Common myeloid progenitor, CD34-positive (primary cell): Measurements from ENCODE around the gene RPL23.

Experiments used
- CTCF ChIA-PET: fragments of 350-600 bp; sonication (Branson Sonifier 250); formaldehyde crosslinking; loops from one replicate; lab custom pipeline; 2021; ENCODE audit warnings: antibody characterized with exemption; lab: Charles Lee
- POLR2A ChIA-PET: fragments of 350-600 bp; sonication (Branson Sonifier 250); formaldehyde crosslinking; loops from one replicate; lab custom pipeline; 2021; ENCODE audit warnings: antibody characterized with exemption; lab: Charles Lee
- DNase-seq, 3 donors: peaks; one replicate each; pipeline versions ENCODE4 v3.0.0 to v3.0.0-alpha.2; 2013
- H3K27ac ChIP-seq, 2 experiments: 1 replicate in 1 of 2; 2 replicates in 1 of 2; pipeline ENCODE4 v1.7.0; 2013; ENCODE audit warnings: inconsistent platforms in 2 of 2, low read length in 2 of 2, mild to moderate bottlenecking in 2 of 2, low read depth in 1 of 2, moderate library complexity in 1 of 2; ENCODE audit not compliant: severe bottlenecking in 2 of 2, insufficient read depth in 1 of 2, poor library complexity in 1 of 2
- H3K27me3 ChIP-seq, 5 experiments: replicated peaks in 2 of 5; 1 replicate in 3 of 5; 2 replicates in 2 of 5; pipeline versions ENCODE4 v1.6.1 to v1.7.0; 2013; ENCODE audit warnings: low read length in 4 of 5, mild to moderate bottlenecking in 2 of 5, moderate library complexity in 2 of 5, inconsistent platforms in 1 of 5; ENCODE audit not compliant: insufficient read depth in 5 of 5, control insufficient read depth in 4 of 5
- H3K36me3 ChIP-seq, 4 experiments: 1 replicate in 2 of 4; 2 replicates in 2 of 4; pipeline versions ENCODE4 v1.6.1 to v1.7.0; 2013; ENCODE audit warnings: low read length in 3 of 4, control low read depth in 1 of 4, mild to moderate bottlenecking in 1 of 4; ENCODE audit not compliant: control insufficient read depth in 4 of 4, insufficient read depth in 4 of 4
- H3K4me1 ChIP-seq, 4 experiments: 1 replicate in 3 of 4; 2 replicates in 1 of 4; pipeline versions ENCODE4 v1.6.1 to v1.7.1; 2013; ENCODE audit warnings: low read length in 3 of 4, mild to moderate bottlenecking in 3 of 4, control low read depth in 1 of 4, inconsistent platforms in 1 of 4, moderate library complexity in 1 of 4; ENCODE audit not compliant: control insufficient read depth in 4 of 4, insufficient read depth in 4 of 4; ENCODE audit errors: control extremely low read depth in 1 of 4
- H3K4me3 ChIP-seq, 7 experiments: 1 replicate in 4 of 7; 2 replicates in 3 of 7; pipeline versions ENCODE4 v1.5.1 to v1.7.0; 2013; ENCODE audit warnings: mild to moderate bottlenecking in 7 of 7, low read length in 6 of 7, moderate library complexity in 6 of 7, inconsistent platforms in 2 of 7, low read depth in 2 of 7, control low read depth in 1 of 7; ENCODE audit not compliant: insufficient read depth in 4 of 7, control insufficient read depth in 1 of 7; ENCODE audit errors: extremely low read depth in 1 of 7
- H3K9me3 ChIP-seq, 5 experiments: 1 replicate in 4 of 5; 2 replicates in 1 of 5; pipeline versions ENCODE4 v1.6.1 to v1.7.1; 2013; ENCODE audit warnings: low read length in 4 of 5, mild to moderate bottlenecking in 2 of 5, inconsistent platforms in 1 of 5, low read depth in 1 of 5, moderate library complexity in 1 of 5; ENCODE audit not compliant: control insufficient read depth in 4 of 5, insufficient read depth in 2 of 5; ENCODE audit errors: control extremely low read depth in 1 of 5
- WGBS: methylation state at CpG from one replicate; pipeline ENCODE4 v1.1.5; 2013; ENCODE audit not compliant: insufficient coverage; 5-methylcytosine and 5-hydroxymethylcytosine counted together

The RPL23 gene

GRCh38 chr17:38879878-38880665, 26.6 kb upstream of the RPL23 start:
- 62% methylated on average over 4 of the region's 6 CpGs for WGBS
- Histone ChIP-seq H3K27me3 (no peaks in the 10 kb centered on the region), H3K36me3 (peaks cover 0 to 53% (median 25%) of the 10 kb centered on the region in 4 experiments), H3K27ac (no peak overlapping the region), H3K4me1 (peaks cover 5 to 85% (median 54%) of the 10 kb centered on the region in 4 experiments), H3K9me3 (no peaks in the 10 kb centered on the region), H3K4me3 (no peak overlapping the region)
- ChIA-PET POLR2A (interaction anchor here (0.5 kb wide), 1 partner anchor 9 kb away, joined by 3 read pairs; no protein-coding TSS in a partner anchor), CTCF (interaction anchor here (1.2 to 3.4 kb wide), 2 partner anchors 8 to 18 kb away, joined by 3 to 14 read pairs; no protein-coding TSS in a partner anchor)
- peak in 2 of 3 donors; percentile 11 to 28 for DNase-seq

- H3K9me3 ChIP-seq, result no peaks in the 10 kb centered on the region
- CTCF ChIA-PET, result interaction anchor here (1.4 kb wide), 1 partner anchor 38 kb away, joined by 4 read pairs; no protein-coding TSS in a partner anchor
- no peaks in the 10 kb centered on the region for H3K27me3 ChIP-seq
- peak in 2 of 3 donors; percentile 62 to 66 for DNase-seq
- POLR2A ChIA-PET, result interaction anchor here (0.5 to 0.7 kb wide), 2 partner anchors 30 to 1455 kb away, joined by 3 read pairs; no protein-coding TSS in a partner anchor
- 57% methylated on average over 5 of the region's 7 CpGs for WGBS
- no peak overlapping the region for H3K4me3 ChIP-seq
- H3K36me3 ChIP-seq, result peaks cover 0 to 44% (median 25%) of the 10 kb centered on the region in 4 experiments
- H3K4me1 ChIP-seq, result peaks cover 3 to 87% (median 56%) of the 10 kb centered on the region in 4 experiments
- peak overlapping the region in 1 of 2 experiments; percentile 50 for H3K27ac ChIP-seq
These were observed 23.8 kb upstream of the RPL23 start for GRCh38 chr17:38877130-38877851.

- CTCF ChIA-PET, result interaction anchor here (1.3 kb wide), 1 partner anchor 26 kb away, joined by 3 read pairs; no protein-coding TSS in a partner anchor
- 97% methylated on average over 4 of the region's 5 CpGs for WGBS
- Histone ChIP-seq H3K27ac (no peak overlapping the region), H3K4me1 (peaks cover 4 to 88% (median 60%) of the 10 kb centered on the region in 4 experiments), H3K4me3 (no peak overlapping the region), H3K9me3 (no peaks in the 10 kb centered on the region), H3K27me3 (no peaks in the 10 kb centered on the region), H3K36me3 (peaks cover 0 to 39% (median 19%) of the 10 kb centered on the region in 4 experiments)
- POLR2A ChIA-PET, result interaction anchor here (0.7 kb wide), 1 partner anchor 13 kb away, joined by 3 read pairs; no protein-coding TSS in a partner anchor
- DNase-seq, result no peak
These were observed 22.1 kb upstream of the RPL23 start for GRCh38 chr17:38875477-38876075.

- ChIA-PET POLR2A (interaction anchor here (0.7 kb wide), 1 partner anchor 14 kb away, joined by 3 read pairs; no protein-coding TSS in a partner anchor), CTCF (no interaction called here)
- H3K36me3 ChIP-seq, result peaks cover 0 to 33% (median 15%) of the 10 kb centered on the region in 4 experiments
- no peaks in the 10 kb centered on the region for H3K27me3 ChIP-seq
- WGBS, result 92% methylated on average over 5 of the region's 10 CpGs
- no peak overlapping the region for H3K27ac ChIP-seq
- H3K9me3 ChIP-seq, result no peaks in the 10 kb centered on the region
- no peak for DNase-seq
- H3K4me1 ChIP-seq, result peaks cover 4 to 79% (median 54%) of the 10 kb centered on the region in 4 experiments
- no peak overlapping the region for H3K4me3 ChIP-seq
These were observed 21.2 kb upstream of the RPL23 start for GRCh38 chr17:38874505-38875400.

- no peak overlapping the region for H3K4me3 ChIP-seq
- no peaks in the 10 kb centered on the region for H3K9me3 ChIP-seq
- ChIA-PET CTCF (interaction anchor here (0.7 to 2.4 kb wide), 4 partner anchors 19 to 48 kb away, joined by 3 to 15 read pairs (median 4); no protein-coding TSS in a partner anchor), POLR2A (no interaction called here)
- no peak for DNase-seq
- peak overlapping the region in 1 of 2 experiments; percentile 22 for H3K27ac ChIP-seq
- peaks cover 0 to 32% (median 12%) of the 10 kb centered on the region in 4 experiments for H3K36me3 ChIP-seq
- peaks cover 4 to 74% (median 48%) of the 10 kb centered on the region in 4 experiments for H3K4me1 ChIP-seq
- H3K27me3 ChIP-seq, result no peaks in the 10 kb centered on the region
- WGBS, result 85% methylated on average over 9 of the region's 9 CpGs
These were observed 20.3 kb upstream of the RPL23 start for GRCh38 chr17:38873640-38874380.
